IMR-90 (cell line): ENCODE measurements around the gene CSGALNACT2.

Experiments used
- POLR2A ChIP-seq: IDR thresholded peaks from 2 replicates; pipeline ENCODE4 v1.6.1; 2012; ENCODE audit warnings: mild to moderate bottlenecking, low read depth, low read length
- RCOR1 ChIP-seq: IDR thresholded peaks from 2 replicates; pipeline ENCODE4 v1.6.1; 2012; ENCODE audit warnings: mild to moderate bottlenecking, low read length, improper control_type of control experiment; ENCODE audit not compliant: insufficient replicate concordance
- TF ChIP-seq, protein P1 (sequence below): conservative IDR thresholded peaks from 2 replicates; pipeline ENCODE4 v1.5.1; 2012; ENCODE audit warnings: mild to moderate bottlenecking, low read depth, low read length, improper control_type of control experiment

DNA sequence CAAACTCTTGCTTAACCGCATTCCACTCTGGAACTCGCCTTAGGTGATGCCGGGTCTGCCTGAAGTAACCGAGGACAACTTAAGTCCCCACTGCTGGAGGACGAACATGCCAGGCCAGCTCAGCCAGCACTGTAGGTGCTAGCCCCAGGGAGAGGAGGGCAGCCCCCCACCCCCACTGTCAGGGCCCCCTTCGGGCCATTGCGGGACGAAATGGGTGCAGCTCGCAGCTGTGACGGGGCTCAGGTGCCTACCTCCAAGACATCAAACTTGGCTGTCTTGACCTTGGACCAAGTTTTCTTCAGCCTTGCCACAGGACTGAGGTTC lies 60.4 kb downstream of the CSGALNACT2 start:
- no peak for TF ChIP-seq RCOR1
- TF ChIP-seq POLR2A = no peak
- TF ChIP-seq, protein P1, sequence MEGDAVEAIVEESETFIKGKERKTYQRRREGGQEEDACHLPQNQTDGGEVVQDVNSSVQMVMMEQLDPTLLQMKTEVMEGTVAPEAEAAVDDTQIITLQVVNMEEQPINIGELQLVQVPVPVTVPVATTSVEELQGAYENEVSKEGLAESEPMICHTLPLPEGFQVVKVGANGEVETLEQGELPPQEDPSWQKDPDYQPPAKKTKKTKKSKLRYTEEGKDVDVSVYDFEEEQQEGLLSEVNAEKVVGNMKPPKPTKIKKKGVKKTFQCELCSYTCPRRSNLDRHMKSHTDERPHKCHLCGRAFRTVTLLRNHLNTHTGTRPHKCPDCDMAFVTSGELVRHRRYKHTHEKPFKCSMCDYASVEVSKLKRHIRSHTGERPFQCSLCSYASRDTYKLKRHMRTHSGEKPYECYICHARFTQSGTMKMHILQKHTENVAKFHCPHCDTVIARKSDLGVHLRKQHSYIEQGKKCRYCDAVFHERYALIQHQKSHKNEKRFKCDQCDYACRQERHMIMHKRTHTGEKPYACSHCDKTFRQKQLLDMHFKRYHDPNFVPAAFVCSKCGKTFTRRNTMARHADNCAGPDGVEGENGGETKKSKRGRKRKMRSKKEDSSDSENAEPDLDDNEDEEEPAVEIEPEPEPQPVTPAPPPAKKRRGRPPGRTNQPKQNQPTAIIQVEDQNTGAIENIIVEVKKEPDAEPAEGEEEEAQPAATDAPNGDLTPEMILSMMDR = no peak
